Tibial nerve (tissue), 4 donors: ENCODE measurements around the gene STOX2. TPM values are rescaled to one million over a fixed set of nuclear protein-coding genes. Genes with fewer than 3 reads are reported as not detected.

Source experiments
- DNase-seq, 2 donors: peaks; one replicate each; pipeline ENCODE4 v3.0.0-alpha.2; 2019; ENCODE audit warnings: low spot score in 2 of 2
- H3K27ac ChIP-seq, 4 donors: fragments of 200-600 bp; sonication (generic) in 3 of 4; one replicate each; pipeline ENCODE4 v1.5.1; 2017 to 2019; ENCODE audit warnings: mild to moderate bottlenecking in 1 of 4
- H3K27me3 ChIP-seq, 2 donors: fragments of 200-600 bp; sonication (generic) in 1 of 2; one replicate each; pipeline versions ENCODE4 v1.5.1 to v1.6.0; 2017 to 2019
- H3K36me3 ChIP-seq, 3 donors: fragments of 200-600 bp; sonication (generic); one replicate each; pipeline ENCODE4 v1.5.1; 2018 to 2019
- H3K4me1 ChIP-seq, 4 donors: fragments of 200-600 bp; sonication (generic) in 3 of 4; one replicate each; pipeline ENCODE4 v1.5.1; 2017 to 2019
- H3K4me3 ChIP-seq, 4 donors: fragments of 200-600 bp; sonication (generic) in 3 of 4; one replicate each; pipeline ENCODE4 v1.5.1; 2017 to 2019; ENCODE audit warnings: mild to moderate bottlenecking in 1 of 4, moderate library complexity in 1 of 4
- H3K9me3 ChIP-seq, 4 donors: fragments of 200-600 bp; sonication (generic) in 3 of 4; one replicate each; pipeline ENCODE4 v1.5.1; 2017 to 2019
- CTCF ChIP-seq, 5 experiments: fragments of 200-600 bp in 3 of 5; fragments of 450-650 bp in 2 of 5; sonication (generic) in 3 of 5; IDR thresholded peaks; one replicate each; pipeline ENCODE4 v1.5.1; 2016 to 2019; ENCODE audit warnings: antibody characterized with exemption in 5 of 5, mild to moderate bottlenecking in 3 of 5, moderate library complexity in 2 of 5
- EP300 ChIP-seq, 2 donors: sonication (generic); formaldehyde crosslinking; IDR thresholded peaks; one replicate each; pipeline ENCODE4 v1.6.1; 2017; ENCODE audit warnings: antibody characterized with exemption in 2 of 2, mild to moderate bottlenecking in 1 of 2
- POLR2A ChIP-seq, 2 donors: fragments of 450-650 bp; IDR thresholded peaks; one replicate each; pipeline ENCODE4 v1.6.1; 2017; ENCODE audit warnings: antibody characterized with exemption in 2 of 2, mild to moderate bottlenecking in 2 of 2, moderate library complexity in 2 of 2
- WGBS, 2 donors: methylation state at CpG; one replicate each; pipeline ENCODE4 v1.1.5; 2018; 5-methylcytosine and 5-hydroxymethylcytosine counted together
- total RNA-seq, 4 donors: library from RNA; depleted of rRNA; stranded (reverse); fragments of >200 nt; gene quantifications; one replicate each; pipeline ENCODE4 v1.1.0, GENCODE V29; 2016

The STOX2 gene
- total RNA-seq, 4 donors from 2014 or later: 11.9 to 28.6 (median 17.9) TPM

- H3K27ac ChIP-seq: no peak overlapping the region
- H3K27me3 ChIP-seq: no peaks in the 10 kb centered on the region
- H3K9me3 ChIP-seq: no peaks in the 10 kb centered on the region
- no peaks in the 10 kb centered on the region for H3K36me3 ChIP-seq
- 75 to 80% methylated on average over 2 of the region's 2 CpGs for WGBS, 2 donors
- peaks cover 0 to 10% (median 4%) of the 10 kb centered on the region in 4 donors for H3K4me1 ChIP-seq
- no peak overlapping the region for H3K4me3 ChIP-seq
- TF ChIP-seq POLR2A (IDR thresholded peaks at IDR 0.05): no peak
- no peak for TF ChIP-seq CTCF (IDR thresholded peaks at IDR 0.05)
- no peak for TF ChIP-seq EP300 (IDR thresholded peaks at IDR 0.05)
- DNase-seq: no peak
These were observed 30.4 kb downstream of the STOX2 start for GRCh38 chr4:183935355-183936005.

DNA sequence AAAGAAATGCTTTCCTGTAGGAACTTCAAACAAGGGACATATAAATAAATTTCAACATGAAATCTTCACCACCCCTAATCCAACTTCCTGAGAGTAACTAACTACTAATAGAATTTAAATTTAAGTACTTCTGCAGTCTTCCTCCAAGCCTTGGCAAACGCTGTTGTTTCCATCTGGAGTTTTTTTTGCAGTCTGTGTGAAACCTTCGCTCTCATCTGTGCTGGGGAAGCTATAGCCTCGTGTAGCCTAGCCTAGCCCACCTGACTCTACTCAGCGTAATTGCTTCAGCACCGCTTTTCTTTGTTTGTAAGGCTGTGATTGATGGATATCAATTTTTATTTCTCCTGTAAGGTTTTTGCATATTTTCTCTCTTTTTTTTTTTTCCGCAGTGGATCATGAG is 30.9 kb downstream of the STOX2 start:
- no peak for DNase-seq
- Histone ChIP-seq H3K36me3 (no peaks in the 10 kb centered on the region), H3K4me1 (peaks cover 0 to 10% (median 4%) of the 10 kb centered on the region in 4 donors), H3K9me3 (no peaks in the 10 kb centered on the region), H3K4me3 (no peak overlapping the region), H3K27ac (no peak overlapping the region), H3K27me3 (no peaks in the 10 kb centered on the region)
- TF ChIP-seq EP300 (IDR thresholded peaks at IDR 0.05) (no peak), POLR2A (IDR thresholded peaks at IDR 0.05) (no peak), CTCF (IDR thresholded peaks at IDR 0.05) (no peak)
- WGBS, 2 donors: 50 to 53% methylated on average over 6 of the region's 6 CpGs

GRCh38 chr4:183936574-183937345 is 31.7 kb downstream of the STOX2 start:
- Histone ChIP-seq H3K4me3 (no peak overlapping the region), H3K36me3 (no peaks in the 10 kb centered on the region), H3K4me1 (peaks cover 0 to 10% (median 4%) of the 10 kb centered on the region in 4 donors), H3K27me3 (no peaks in the 10 kb centered on the region), H3K27ac (no peak overlapping the region), H3K9me3 (no peaks in the 10 kb centered on the region)
- no peak for DNase-seq
- TF ChIP-seq POLR2A (IDR thresholded peaks at IDR 0.05): no peak
- TF ChIP-seq CTCF (IDR thresholded peaks at IDR 0.05): no peak
- TF ChIP-seq EP300 (IDR thresholded peaks at IDR 0.05): no peak
- 84 to 91% methylated on average over 3 of the region's 3 CpGs for whole genome bisulfite sequencing, 2 donors

GRCh38 chr4:183940864-183941263 is 35.8 kb downstream of the STOX2 start:
- Histone ChIP-seq H3K27me3 (no peaks in the 10 kb centered on the region), H3K36me3 (no peaks in the 10 kb centered on the region), H3K27ac (no peak overlapping the region), H3K4me1 (peaks cover 0 to 5% (median 2%) of the 10 kb centered on the region in 4 donors), H3K9me3 (no peaks in the 10 kb centered on the region), H3K4me3 (no peak overlapping the region)
- TF ChIP-seq EP300 (IDR thresholded peaks at IDR 0.05) (no peak), POLR2A (IDR thresholded peaks at IDR 0.05) (no peak), CTCF (IDR thresholded peaks at IDR 0.05) (no peak)
- WGBS, 2 donors: 55 to 58% methylated on average over 4 of the region's 4 CpGs
- DNase-seq: no peak

GRCh38 chr4:183941964-183942363 is 36.9 kb downstream of the STOX2 start:
- Histone ChIP-seq H3K27me3 (no peaks in the 10 kb centered on the region), H3K4me1 (no peaks in the 10 kb centered on the region), H3K4me3 (no peak overlapping the region), H3K36me3 (no peaks in the 10 kb centered on the region), H3K9me3 (no peaks in the 10 kb centered on the region), H3K27ac (no peak overlapping the region)
- TF ChIP-seq EP300 (IDR thresholded peaks at IDR 0.05) (no peak), CTCF (IDR thresholded peaks at IDR 0.05) (no peak), POLR2A (IDR thresholded peaks at IDR 0.05) (no peak)
- no peak for DNase-seq
